CD14-positive monocyte (primary cell): ENCODE measurements around the gene PDCL3. TPM values are rescaled to one million over a fixed set of nuclear protein-coding genes. Genes with fewer than 3 reads are reported as not detected.

Experiments used
- DNase-seq, 3 donors: peaks; one replicate each; pipeline ENCODE4 v3.0.0-alpha.2; 2011 to 2022
- H2AFZ ChIP-seq: 2 replicates; pipeline ENCODE4 v1.6.0; 2012; ENCODE audit warnings: mild to moderate bottlenecking, low read depth, low read length, inconsistent platforms; ENCODE audit not compliant: insufficient read depth, poor library complexity, severe bottlenecking
- H3K27ac ChIP-seq, 2 donors: 1 replicate in 1 of 2; 2 replicates in 1 of 2; pipeline ENCODE4 v1.5.1; 2012 to 2013; ENCODE audit warnings: low read length in 2 of 2, control low read depth in 1 of 2, inconsistent platforms in 1 of 2, low read depth in 1 of 2, mild to moderate bottlenecking in 1 of 2
- H3K27me3 ChIP-seq, 2 donors: one replicate each; pipeline versions ENCODE4 v1.6.0 to v1.6.1; 2011 to 2013; ENCODE audit warnings: low read length in 2 of 2; ENCODE audit not compliant: control insufficient read depth in 2 of 2, insufficient read depth in 2 of 2
- H3K36me3 ChIP-seq, 2 donors: replicated peaks in 1 of 2; 1 replicate in 1 of 2; 2 replicates in 1 of 2; pipeline versions ENCODE4 v1.5.1 to v1.6.1; 2012 to 2013; ENCODE audit warnings: low read length in 2 of 2, control low read depth in 1 of 2, inconsistent platforms in 1 of 2, mild to moderate bottlenecking in 1 of 2; ENCODE audit not compliant: insufficient read depth in 2 of 2, control insufficient read depth in 1 of 2
- H3K4me1 ChIP-seq, 2 donors: 1 replicate in 1 of 2; 2 replicates in 1 of 2; pipeline versions ENCODE4 v1.5.1 to v1.6.1; 2012 to 2013; ENCODE audit warnings: low read length in 2 of 2, control low read depth in 1 of 2, inconsistent platforms in 1 of 2, mild to moderate bottlenecking in 1 of 2, moderate library complexity in 1 of 2; ENCODE audit not compliant: insufficient read depth in 2 of 2, control insufficient read depth in 1 of 2
- H3K4me2 ChIP-seq: replicated peaks from 2 replicates; pipeline ENCODE3; 2012; ENCODE audit warnings: low read length, moderate library complexity, mild to moderate bottlenecking; ENCODE audit not compliant: poor library complexity, severe bottlenecking; ENCODE audit errors: extremely low read depth
- H3K4me3 ChIP-seq, 3 experiments: fragments of 200-600 bp in 1 of 3; sonication (generic) in 1 of 3; replicated peaks in 1 of 3; 1 replicate in 2 of 3; 2 replicates in 1 of 3; pipeline ENCODE4 v1.5.1; 2011 to 2013; ENCODE audit warnings: low read length in 3 of 3, mild to moderate bottlenecking in 3 of 3, control low read depth in 2 of 3, low read depth in 2 of 3, inconsistent platforms in 1 of 3, moderate library complexity in 1 of 3
- H3K79me2 ChIP-seq: 2 replicates; pipeline ENCODE4 v1.6.0; 2012; ENCODE audit warnings: mild to moderate bottlenecking, control low read depth, inconsistent platforms, low read length, moderate library complexity; ENCODE audit not compliant: insufficient read depth
- H3K9ac ChIP-seq: 2 replicates; pipeline ENCODE4 v1.6.0; 2017; ENCODE audit warnings: low read length, mild to moderate bottlenecking; ENCODE audit not compliant: insufficient read depth, poor library complexity, severe bottlenecking
- H3K9me3 ChIP-seq, 2 donors: replicated peaks in 1 of 2; 1 replicate in 1 of 2; 2 replicates in 1 of 2; pipeline versions ENCODE4 v1.5.1 to v1.6.1; 2012 to 2013; ENCODE audit warnings: low read length in 2 of 2, control low read depth in 1 of 2; ENCODE audit not compliant: control insufficient read depth in 1 of 2, insufficient read depth in 1 of 2
- H4K20me1 ChIP-seq: 2 replicates; pipeline ENCODE4 v1.6.0; 2012; ENCODE audit warnings: mild to moderate bottlenecking, low read length, control low read depth, moderate library complexity; ENCODE audit not compliant: insufficient read depth
- H3K27ac Mint-ChIP-seq, 7 donors: one replicate each; pipeline ENCODE4 v1.8.0; 2020; ENCODE audit warnings: mild to moderate bottlenecking in 7 of 7, mixed read lengths in 7 of 7, moderate library complexity in 6 of 7, inconsistent platforms in 2 of 7
- H3K27me3 Mint-ChIP-seq, 3 donors: one replicate each; pipeline ENCODE4 v1.8.0; 2021 to 2022; ENCODE audit warnings: low read depth in 3 of 3, mild to moderate bottlenecking in 3 of 3, mixed read lengths in 3 of 3, moderate library complexity in 3 of 3, inconsistent platforms in 1 of 3
- H3K36me3 Mint-ChIP-seq, 2 donors: one replicate each; pipeline ENCODE4 v1.8.0; 2020; ENCODE audit warnings: mixed read lengths in 2 of 2, inconsistent platforms in 1 of 2, mild to moderate bottlenecking in 1 of 2
- H3K4me1 Mint-ChIP-seq: one replicate; pipeline ENCODE4 v1.8.0; 2020; ENCODE audit warnings: mild to moderate bottlenecking, mixed read lengths
- H3K4me3 Mint-ChIP-seq, 2 donors: one replicate each; pipeline ENCODE4 v1.8.0; 2020; ENCODE audit warnings: mild to moderate bottlenecking in 2 of 2, mixed read lengths in 2 of 2, moderate library complexity in 1 of 2
- H3K9me3 Mint-ChIP-seq, 7 donors: one replicate each; pipeline ENCODE4 v1.8.0; 2020 to 2022; ENCODE audit warnings: mixed read lengths in 7 of 7, mild to moderate bottlenecking in 6 of 7, moderate library complexity in 6 of 7, inconsistent platforms in 2 of 7
- CTCF ChIP-seq: fragments of 200-600 bp; IDR thresholded peaks from one replicate; pipeline ENCODE4 v1.8.0; 2022; ENCODE audit warnings: antibody characterized with exemption, mild to moderate bottlenecking
- WGBS: methylation state at CpG from one replicate; pipeline ENCODE4 v1.1.5; 2013; ENCODE audit warnings: missing lambda C conversion rate; ENCODE audit not compliant: insufficient coverage; 5-methylcytosine and 5-hydroxymethylcytosine counted together
- intact Hi-C, 2 donors: fragments of 100-400 bp; cut with micrococcal nuclease; formaldehyde crosslinking; loops; one replicate each; pipeline versions ENCODE4 v1.15.0 to v1.15.1; 2023
- polyA plus RNA-seq, 3 donors: library from polyadenylated mRNA; depleted of rRNA in 1 of 3; unstranded in 2 of 3; stranded (reverse) in 1 of 3; fragments of 300-500 nt in 2 of 3; fragments of >200 nt in 1 of 3; fragmentation: Illumina TruSeq in 2 of 3; gene quantifications; 1 replicate in 2 of 3; 2 replicates in 1 of 3; pipeline ENCODE4 v1.2.3, GENCODE V29; 2012 to 2021

PDCL3 gene
- polyA plus RNA-seq, 3 donors = 15.9 to 28.4 (median 24.8) TPM

- Histone ChIP-seq H3K27ac (no peak overlapping the region), H3K9me3 (no peaks in the 10 kb centered on the region), H2AFZ (peak overlapping the region; percentile 7), H3K79me2 (no peaks in the 10 kb centered on the region), H3K36me3 (no peaks in the 10 kb centered on the region), H3K9ac (no peak overlapping the region), H4K20me1 (no peaks in the 10 kb centered on the region), H3K4me3 (no peak overlapping the region), H3K4me2 (no peak overlapping the region), H3K27me3 (no peaks in the 10 kb centered on the region), H3K4me1 (no peaks in the 10 kb centered on the region)
- WGBS = 38% methylated on average over 6 of the region's 14 CpGs
- intact Hi-C loops = loop anchor here in 1 of 2 donors (5.0 kb wide), 1 partner anchor 375 kb away; no protein-coding TSS in a partner anchor
- Mint-ChIP-seq H3K4me3 (peak overlapping the region in 1 of 2 donors; percentile 54), H3K9me3 (no peaks in the 10 kb centered on the region), H3K27me3 (peaks cover 0 to 6% (median 2%) of the 10 kb centered on the region in 3 donors), H3K4me1 (no peaks in the 10 kb centered on the region), H3K36me3 (no peaks in the 10 kb centered on the region), H3K27ac (peak overlapping the region in 1 of 7 donors; percentile 21)
- peak in 2 of 3 donors; percentile 28 to 33 for DNase-seq
- peak; percentile 87 for TF ChIP-seq CTCF
Observed at GRCh38 chr2:100606726-100607343, 44.0 kb downstream of the PDCL3 start.

GRCh38 chr2:100610381-100610831 lies 47.6 kb downstream of the PDCL3 start:
- no peaks in the 10 kb centered on the region for H3K4me1 ChIP-seq

More at GRCh38 chr2:100610381-100610831, 47.6 kb downstream of the PDCL3 start:
- Histone ChIP-seq H3K79me2 (no peaks in the 10 kb centered on the region), H2AFZ (no peak overlapping the region), H3K9me3 (no peaks in the 10 kb centered on the region), H3K36me3 (no peaks in the 10 kb centered on the region), H4K20me1 (no peaks in the 10 kb centered on the region), H3K27ac (no peak overlapping the region), H3K9ac (no peak overlapping the region), H3K4me3 (no peak overlapping the region), H3K4me2 (no peak overlapping the region), H3K27me3 (no peaks in the 10 kb centered on the region)
- TF ChIP-seq CTCF = peak; percentile 47
- Mint-ChIP-seq H3K36me3 (no peaks in the 10 kb centered on the region), H3K4me3 (no peak overlapping the region), H3K9me3 (peaks cover 0 to 3% (median 0%) of the 10 kb centered on the region in 7 donors), H3K27ac (no peak overlapping the region), H3K4me1 (no peaks in the 10 kb centered on the region), H3K27me3 (peaks cover 1 to 6% (median 2%) of the 10 kb centered on the region in 3 donors)
- peak; percentile 14 to 23 (median 20) for DNase-seq
- intact Hi-C loops = loop anchor here in 1 of 2 donors (10.0 kb wide), 1 partner anchor 374 kb away; no protein-coding TSS in a partner anchor
- 11% methylated on average over 13 of the region's 13 CpGs for WGBS
